ENCODE data around the gene WDR53.

- TF ChIP-seq CTCF (IDR thresholded peaks at IDR 0.05; ENCODE audit: extremely low read depth in 1 of 2, insufficient read depth in 1 of 2, low read depth in 1 of 2, low read length in 2 of 2), result peak; percentile 68 to 85
- no peak for TF ChIP-seq FOS (IDR thresholded peaks at IDR 0.05; ENCODE audit: borderline replicate concordance, insufficient read depth, low read length)
- no peak for TF ChIP-seq JUN (IDR thresholded peaks at IDR 0.05; ENCODE audit: borderline replicate concordance, insufficient read depth, insufficient read length, low read depth)
- TF ChIP-seq POLR2AphosphoS5 (IDR thresholded peaks at IDR 0.05; ENCODE audit: insufficient read depth, low read depth, low read length), result peak; percentile 25
- TF ChIP-seq GATA2 (IDR thresholded peaks at IDR 0.05; ENCODE audit: insufficient read depth, insufficient read length, low read depth, low read length), result no peak
- TF ChIP-seq POLR2A (IDR thresholded peaks at IDR 0.05; ENCODE audit: low read depth, low read length), result no peak
Observed at GRCh38 chr3:196609343-196609775, 41.0 kb upstream of the WDR53 start.

All from endothelial cell of umbilical vein (primary cell).